Measurements from ENCODE around the gene GLB1L2.

GLB1L2 gene

DNA sequence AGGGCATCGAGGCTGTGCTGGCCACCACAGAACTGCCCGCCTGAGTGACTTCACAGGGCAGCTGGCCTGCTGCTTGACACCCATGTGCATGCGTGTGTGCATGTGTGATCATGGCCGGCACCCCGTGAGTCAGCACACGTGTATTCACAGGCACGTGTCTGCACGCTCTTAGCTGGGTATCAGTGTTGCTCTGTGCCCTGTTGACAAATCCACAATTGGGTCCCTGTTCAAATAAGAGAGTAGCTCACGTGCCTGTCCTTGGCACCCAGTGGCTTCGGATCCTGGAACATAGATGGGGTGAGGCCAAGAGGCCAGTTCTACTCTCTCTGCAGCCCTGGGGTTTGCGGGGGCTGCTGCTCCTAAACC lies 66.3 kb downstream of the GLB1L2 start:
- TF ChIP-seq, protein P1, sequence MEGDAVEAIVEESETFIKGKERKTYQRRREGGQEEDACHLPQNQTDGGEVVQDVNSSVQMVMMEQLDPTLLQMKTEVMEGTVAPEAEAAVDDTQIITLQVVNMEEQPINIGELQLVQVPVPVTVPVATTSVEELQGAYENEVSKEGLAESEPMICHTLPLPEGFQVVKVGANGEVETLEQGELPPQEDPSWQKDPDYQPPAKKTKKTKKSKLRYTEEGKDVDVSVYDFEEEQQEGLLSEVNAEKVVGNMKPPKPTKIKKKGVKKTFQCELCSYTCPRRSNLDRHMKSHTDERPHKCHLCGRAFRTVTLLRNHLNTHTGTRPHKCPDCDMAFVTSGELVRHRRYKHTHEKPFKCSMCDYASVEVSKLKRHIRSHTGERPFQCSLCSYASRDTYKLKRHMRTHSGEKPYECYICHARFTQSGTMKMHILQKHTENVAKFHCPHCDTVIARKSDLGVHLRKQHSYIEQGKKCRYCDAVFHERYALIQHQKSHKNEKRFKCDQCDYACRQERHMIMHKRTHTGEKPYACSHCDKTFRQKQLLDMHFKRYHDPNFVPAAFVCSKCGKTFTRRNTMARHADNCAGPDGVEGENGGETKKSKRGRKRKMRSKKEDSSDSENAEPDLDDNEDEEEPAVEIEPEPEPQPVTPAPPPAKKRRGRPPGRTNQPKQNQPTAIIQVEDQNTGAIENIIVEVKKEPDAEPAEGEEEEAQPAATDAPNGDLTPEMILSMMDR (IDR thresholded peaks at IDR 0.05; ENCODE audit: insufficient read depth, low read length, poor library complexity, severe bottlenecking) = no peak
- no peak for TF ChIP-seq EZH2phosphoT487 (conservative IDR thresholded peaks at IDR 0.05; ENCODE audit: low read length)
- no peaks in the 10 kb centered on the region for H3K36me3 ChIP-seq (ENCODE audit: low read length)
- H3K79me2 ChIP-seq (ENCODE audit: insufficient read depth, low read length) = no peaks in the 10 kb centered on the region
- H3K9me2 ChIP-seq (replicated peaks; ENCODE audit: insufficient read depth, low read length) = no peaks in the 10 kb centered on the region
- H4K20me1 ChIP-seq (ENCODE audit: low read depth, low read length) = no peaks in the 10 kb centered on the region
- no peak overlapping the region for H2AFZ ChIP-seq (ENCODE audit: low read depth, low read length, severe bottlenecking)
- H3K27ac ChIP-seq (ENCODE audit: low read depth, low read length) = no peak overlapping the region
- H3F3A ChIP-seq (ENCODE audit: insufficient read depth) = no peaks in the 10 kb centered on the region
- no peak overlapping the region for H3K9ac ChIP-seq (ENCODE audit: low read length)
- no peak overlapping the region for H3K4me3 ChIP-seq (ENCODE audit: insufficient read depth, low read length, poor library complexity, severe bottlenecking)
- no peak overlapping the region for H3K4me2 ChIP-seq (ENCODE audit: low read depth, low read length, poor library complexity, severe bottlenecking)
- H3K9me3 ChIP-seq (ENCODE audit: insufficient read depth, low read length) = no peaks in the 10 kb centered on the region
- H3K27me3 ChIP-seq (ENCODE audit: low read length) = no peaks in the 10 kb centered on the region

DNA sequence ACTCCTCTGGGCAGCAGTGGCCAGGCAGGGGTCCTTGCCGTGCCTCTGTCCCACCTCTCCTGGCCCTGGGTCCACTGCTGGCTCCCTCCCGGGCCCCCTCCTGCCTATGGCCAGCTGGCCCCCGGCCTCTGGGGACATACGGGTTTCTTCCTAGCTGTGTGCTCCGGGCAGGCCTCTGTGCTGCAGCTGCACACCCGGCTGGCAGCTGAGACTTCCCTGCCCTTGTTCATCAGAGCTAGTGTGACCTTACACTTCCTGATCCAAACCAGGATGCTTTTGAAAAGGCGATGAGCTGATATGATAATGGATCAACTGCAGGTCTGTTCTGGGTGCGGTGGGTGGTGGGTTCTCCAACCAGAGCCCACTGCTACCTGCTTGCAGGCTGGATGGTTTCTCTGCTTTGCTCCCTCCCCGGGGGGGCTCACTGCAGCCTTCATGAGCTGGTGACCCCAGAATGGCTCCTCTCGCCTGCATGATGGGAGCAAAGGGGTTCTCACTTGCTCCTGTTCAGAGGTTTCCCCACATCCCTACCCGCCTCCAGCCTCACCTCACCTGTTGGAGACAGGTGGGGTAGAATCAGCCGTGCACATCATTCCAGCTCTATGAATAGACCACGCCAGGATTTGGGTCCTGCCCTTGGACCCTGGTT lies 67.0 kb downstream of the GLB1L2 start:
- Histone ChIP-seq H3K4me2 (ENCODE audit: low read depth, low read length, poor library complexity, severe bottlenecking) (no peak overlapping the region), H3K9ac (ENCODE audit: low read length) (no peak overlapping the region), H2AFZ (ENCODE audit: low read depth, low read length, severe bottlenecking) (no peak overlapping the region), H3F3A (ENCODE audit: insufficient read depth) (no peaks in the 10 kb centered on the region), H3K9me2 (replicated peaks; ENCODE audit: insufficient read depth, low read length) (no peaks in the 10 kb centered on the region), H3K27ac (ENCODE audit: low read depth, low read length) (no peak overlapping the region), H4K20me1 (ENCODE audit: low read depth, low read length) (no peaks in the 10 kb centered on the region), H3K4me3 (ENCODE audit: insufficient read depth, low read length, poor library complexity, severe bottlenecking) (no peak overlapping the region), H3K27me3 (ENCODE audit: low read length) (no peaks in the 10 kb centered on the region), H3K36me3 (ENCODE audit: low read length) (no peaks in the 10 kb centered on the region), H3K9me3 (ENCODE audit: insufficient read depth, low read length) (no peaks in the 10 kb centered on the region), H3K79me2 (ENCODE audit: insufficient read depth, low read length) (no peaks in the 10 kb centered on the region)
- no peak for TF ChIP-seq EZH2phosphoT487 (conservative IDR thresholded peaks at IDR 0.05; ENCODE audit: low read length)
- TF ChIP-seq, protein P1 (IDR thresholded peaks at IDR 0.05; ENCODE audit: insufficient read depth, low read length, poor library complexity, severe bottlenecking) = no peak

DNA sequence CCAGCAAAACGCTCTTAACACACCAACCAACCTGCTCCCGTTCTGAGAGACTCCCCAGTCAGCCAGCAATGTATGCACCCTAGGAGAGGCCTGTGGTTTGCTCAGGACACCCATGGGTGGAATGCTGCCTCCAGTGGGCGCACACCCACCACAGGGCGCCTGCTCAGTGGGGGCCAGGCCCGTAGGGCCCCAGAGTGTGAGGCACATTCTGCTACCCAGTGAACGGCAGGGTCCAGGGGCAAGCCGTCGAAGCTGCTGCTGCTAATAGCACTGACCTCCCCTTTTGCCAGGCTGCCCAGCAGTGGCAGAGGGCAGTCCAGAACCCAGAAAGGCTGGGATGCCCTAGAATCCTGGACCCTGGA lies 67.5 kb downstream of the GLB1L2 start:
- Histone ChIP-seq H3F3A (ENCODE audit: insufficient read depth) (no peaks in the 10 kb centered on the region), H3K79me2 (ENCODE audit: insufficient read depth, low read length) (no peaks in the 10 kb centered on the region), H3K4me3 (ENCODE audit: insufficient read depth, low read length, poor library complexity, severe bottlenecking) (no peak overlapping the region), H3K27ac (ENCODE audit: low read depth, low read length) (no peak overlapping the region), H3K27me3 (ENCODE audit: low read length) (no peaks in the 10 kb centered on the region), H4K20me1 (ENCODE audit: low read depth, low read length) (no peaks in the 10 kb centered on the region), H3K9me2 (replicated peaks; ENCODE audit: insufficient read depth, low read length) (no peaks in the 10 kb centered on the region), H2AFZ (ENCODE audit: low read depth, low read length, severe bottlenecking) (no peak overlapping the region), H3K9me3 (ENCODE audit: insufficient read depth, low read length) (no peaks in the 10 kb centered on the region), H3K9ac (ENCODE audit: low read length) (no peak overlapping the region), H3K36me3 (ENCODE audit: low read length) (no peaks in the 10 kb centered on the region), H3K4me2 (ENCODE audit: low read depth, low read length, poor library complexity, severe bottlenecking) (no peak overlapping the region)
- TF ChIP-seq, protein P1 (IDR thresholded peaks at IDR 0.05; ENCODE audit: insufficient read depth, low read length, poor library complexity, severe bottlenecking) = no peak
- no peak for TF ChIP-seq EZH2phosphoT487 (conservative IDR thresholded peaks at IDR 0.05; ENCODE audit: low read length)
